Endothelial cell of umbilical vein (primary cell): Measurements from ENCODE around the gene FLT1. TPM values are rescaled to one million over a fixed set of nuclear protein-coding genes. Genes with fewer than 3 reads are reported as not detected.

Experiments used
- BruUV-seq: library from RNA; stranded (reverse); fragments of 400-500 nt; replicated peaks from 2 replicates; lab custom pipeline; 2021; lab: Mats Ljungman, UMichigan
- CTCF ChIA-PET: fragments of 300-600, 350-600 bp; sonication (Branson Sonifier 250); formaldehyde crosslinking; loops from one replicate; lab custom pipeline; 2021; ENCODE audit warnings: antibody characterized with exemption, inconsistent platforms; lab: Charles Lee
- POLR2A ChIA-PET: fragments of 300-600, 350-600 bp; sonication (Branson Sonifier 250); formaldehyde crosslinking; loops from one replicate; lab custom pipeline; 2021; ENCODE audit warnings: antibody characterized with exemption, inconsistent platforms; lab: Charles Lee
- DNase-seq: peaks from one replicate; pipeline ENCODE4 v3.0.0-alpha.2; 2011; ENCODE audit warnings: low read depth, low spot score
- FAIRE-seq: peaks from 2 replicates; lab custom pipeline; 2011; peaks lifted over from hg19 to GRCh38; lab: Jason Lieb, UNC
- H2AFZ ChIP-seq: 2 replicates; pipeline ENCODE4 v1.6.0; 2012; ENCODE audit warnings: low read depth, low read length, control low read depth, inconsistent platforms
- H3K27ac ChIP-seq: 2 replicates; pipeline ENCODE4 v1.5.1; 2011; ENCODE audit warnings: low read depth, mild to moderate bottlenecking, control low read depth, low read length, moderate library complexity; ENCODE audit not compliant: insufficient read depth
- H3K27me3 ChIP-seq, 2 experiments: 2 replicates each; pipeline versions ENCODE4 v1.6.0 to v1.6.1; 2011; ENCODE audit warnings: low read length in 2 of 2, mixed read lengths in 1 of 2; ENCODE audit not compliant: control insufficient read depth in 2 of 2, insufficient read depth in 2 of 2
- H3K36me3 ChIP-seq, 2 experiments: 2 replicates in 1 of 2; 3 replicates in 1 of 2; pipeline ENCODE4 v1.5.1; 2011; ENCODE audit warnings: low read length in 2 of 2, mild to moderate bottlenecking in 1 of 2, moderate library complexity in 1 of 2; ENCODE audit not compliant: control insufficient read depth in 2 of 2, insufficient read depth in 2 of 2; ENCODE audit errors: extremely low read depth in 1 of 2
- H3K4me1 ChIP-seq: 3 replicates; pipeline ENCODE4 v1.5.1; 2011; ENCODE audit warnings: mild to moderate bottlenecking, low read length; ENCODE audit not compliant: control insufficient read depth, insufficient read depth; ENCODE audit errors: extremely low read depth
- H3K4me2 ChIP-seq: 2 replicates; pipeline ENCODE4 v1.6.1; 2011; ENCODE audit warnings: low read length, control low read depth, mixed read lengths; ENCODE audit not compliant: insufficient read depth
- H3K4me3 ChIP-seq, 3 experiments: fragments of 200-600 bp in 1 of 3; sonication (generic), shearing (Covaris generic) in 1 of 3; replicated peaks in 1 of 3; 2 replicates each; pipeline ENCODE4 v1.5.1; 2011 to 2016; ENCODE audit warnings: control low read depth in 3 of 3, low read length in 3 of 3, mild to moderate bottlenecking in 2 of 3, inconsistent platforms in 1 of 3, low read depth in 1 of 3, moderate library complexity in 1 of 3; ENCODE audit not compliant: insufficient read depth in 1 of 3
- H3K79me2 ChIP-seq: 2 replicates; pipeline ENCODE4 v1.6.0; 2012; ENCODE audit warnings: low read length, inconsistent platforms; ENCODE audit not compliant: control insufficient read depth, insufficient read depth
- H3K9ac ChIP-seq: replicated peaks from 2 replicates; pipeline ENCODE3; 2011; ENCODE audit warnings: low read length, control low read depth; ENCODE audit not compliant: insufficient read depth; ENCODE audit errors: extremely low read depth
- H3K9me1 ChIP-seq: replicated peaks from 3 replicates; pipeline ENCODE4 v1.6.0; 2011; ENCODE audit warnings: mild to moderate bottlenecking, low read length; ENCODE audit not compliant: control insufficient read depth, insufficient read depth; ENCODE audit errors: extremely low read depth
- H3K9me3 ChIP-seq: replicated peaks from 2 replicates; pipeline ENCODE4 v1.5.1; 2012; ENCODE audit warnings: low read length, inconsistent platforms; ENCODE audit not compliant: control insufficient read depth, insufficient read depth
- H4K20me1 ChIP-seq: replicated peaks from 2 replicates; pipeline ENCODE3; 2011; ENCODE audit warnings: mild to moderate bottlenecking, low read length; ENCODE audit not compliant: control insufficient read depth, insufficient read depth; ENCODE audit errors: extremely low read depth
- CTCF ChIP-seq, 2 donors: IDR thresholded peaks; 1 replicate in 1 of 2; 2 replicates in 1 of 2; pipeline ENCODE4 v1.5.1; 2011; ENCODE audit warnings: low read length in 2 of 2, mild to moderate bottlenecking in 2 of 2, moderate library complexity in 2 of 2, control low read depth in 1 of 2, inconsistent platforms in 1 of 2, low read depth in 1 of 2; ENCODE audit not compliant: insufficient read depth in 1 of 2; ENCODE audit errors: extremely low read depth in 1 of 2
- FOS ChIP-seq: IDR thresholded peaks from 2 replicates; pipeline ENCODE4 v1.6.1; 2011; ENCODE audit warnings: mild to moderate bottlenecking, low read length, moderate library complexity, borderline replicate concordance; ENCODE audit not compliant: insufficient read depth
- GATA2 ChIP-seq: IDR thresholded peaks from 2 replicates; pipeline ENCODE4 v1.7.0; 2011; ENCODE audit warnings: low read depth, mild to moderate bottlenecking, moderate library complexity, mixed read lengths, low read length; ENCODE audit not compliant: insufficient read length, insufficient read depth
- JUN ChIP-seq: IDR thresholded peaks from 2 replicates; pipeline ENCODE4 v1.6.1; 2011; ENCODE audit warnings: borderline replicate concordance, low read depth; ENCODE audit not compliant: insufficient read length, insufficient read depth
- MYC ChIP-seq: IDR thresholded peaks from one replicate; pipeline ENCODE4 v1.6.1; 2011; ENCODE audit warnings: mild to moderate bottlenecking, low read depth, low read length
- POLR2AphosphoS5 ChIP-seq: IDR thresholded peaks from 2 replicates; pipeline ENCODE4 v1.6.1; 2012; ENCODE audit warnings: low read depth, mild to moderate bottlenecking, control low read depth, low read length, moderate library complexity; ENCODE audit not compliant: insufficient read depth
- dilution Hi-C: fragments of 300-500 bp; cut with MboI; formaldehyde crosslinking; loops from one replicate; pipeline ENCODE4 v1.15.0; 2019; ENCODE audit warnings: low sequenced_read_pairs; ENCODE audit not compliant: extremely low pct_ligation_motif_present
- intact Hi-C: fragments of 100-400 bp; cut with micrococcal nuclease; formaldehyde crosslinking; loops from one replicate; pipeline ENCODE4 v1.10.0; 2022
- polyA plus RNA-seq, 4 experiments: library from polyadenylated mRNA; depleted of rRNA in 3 of 4; stranded (reverse) in 3 of 4; unstranded in 1 of 4; fragments of >200 nt; gene quantifications; 2 replicates each; pipeline versions ENCODE4 v1.2.1 to v1.2.3, GENCODE V29; 2011 to 2012; ENCODE audit warnings: missing spikeins in 1 of 4
- total RNA-seq: library from RNA; stranded (reverse); gene quantifications from 2 replicates; pipeline ENCODE4 v1.2.3, GENCODE V29; 2021

The FLT1 gene
- total and polyA plus RNA-seq, 2 donors (not counting 3 experiments of a cell fraction or from before 2014, with no cell fraction given), result 16.0 to 104 TPM

- no peak for FAIRE-seq
- intact Hi-C loops, result no loop called here
Measured at GRCh38 chr13:28384789-28385188, 110.1 kb downstream of the FLT1 start.

GRCh38 chr13:28380319-28380718 is 114.6 kb downstream of the FLT1 start:
- dilution Hi-C loops, result no loop called here
- Histone ChIP-seq H3K4me1 (peaks cover 38% of the 10 kb centered on the region), H3K9me1 (no peaks in the 10 kb centered on the region), H3K4me3 (no peak overlapping the region), H3K27ac (peak overlapping the region; percentile 58), H3K4me2 (peak overlapping the region; percentile 20), H3K27me3 (no peaks in the 10 kb centered on the region), H3K36me3 (peaks cover 3 to 6% of the 10 kb centered on the region in 2 experiments), H2AFZ (no peak overlapping the region), H3K79me2 (no peaks in the 10 kb centered on the region), H3K9me3 (no peaks in the 10 kb centered on the region), H3K9ac (no peak overlapping the region), H4K20me1 (no peaks in the 10 kb centered on the region)
- POLR2A ChIA-PET, result interaction anchor here (0.8 to 1.4 kb wide), 3 partner anchors 12 to 28 kb away, joined by 3 to 4 read pairs (median 3); no protein-coding TSS in a partner anchor
- FAIRE-seq (no peak), DNase-seq (no peak)
- CTCF ChIA-PET, result interaction anchor here (0.5 to 2.5 kb wide), 13 partner anchors 12 to 100 kb away, joined by 3 to 12 read pairs (median 5); no protein-coding TSS in a partner anchor
- TF ChIP-seq CTCF (IDR thresholded peaks at IDR 0.05; ENCODE audit: extremely low read depth in 1 of 2, insufficient read depth in 1 of 2, low read depth in 1 of 2, low read length in 2 of 2), result no peak
- no peak for TF ChIP-seq POLR2AphosphoS5
- no peak for TF ChIP-seq JUN
- TF ChIP-seq FOS, result no peak
- no TSS peak for BruUV-seq
- intact Hi-C loops, result no loop called here

More at GRCh38 chr13:28384789-28385188, 110.1 kb downstream of the FLT1 start:
- no peaks in the 10 kb centered on the region for H3K27me3 ChIP-seq
- BruUV-seq, result no TSS peak
- no peak for DNase-seq
- H3K9ac ChIP-seq, result no peak overlapping the region
- H2AFZ ChIP-seq, result no peak overlapping the region
- H3K4me3 ChIP-seq, result no peak overlapping the region
- H4K20me1 ChIP-seq, result no peaks in the 10 kb centered on the region
- POLR2A ChIA-PET, result no interaction called here
- TF ChIP-seq MYC (no peak), GATA2 (no peak), JUN (no peak), POLR2AphosphoS5 (no peak), FOS (no peak)
- H3K36me3 ChIP-seq, result peaks cover 6 to 11% of the 10 kb centered on the region in 2 experiments
- peaks cover 41% of the 10 kb centered on the region for H3K4me1 ChIP-seq
- no peaks in the 10 kb centered on the region for H3K9me3 ChIP-seq
- no peak overlapping the region for H3K27ac ChIP-seq
- peaks cover 2% of the 10 kb centered on the region for H3K79me2 ChIP-seq
- dilution Hi-C loops, result no loop called here
- H3K4me2 ChIP-seq, result no peak overlapping the region
- CTCF ChIA-PET, result interaction anchor here (0.9 to 1.8 kb wide), 3 partner anchors 10 to 95 kb away, joined by 3 to 5 read pairs (median 4); no protein-coding TSS in a partner anchor
- no peaks in the 10 kb centered on the region for H3K9me1 ChIP-seq
